Lower lobe of right lung (tissue), 2 donors: Measurements from ENCODE around the gene CCT8L2. TPM values are rescaled to one million over a fixed set of nuclear protein-coding genes. Genes with fewer than 3 reads are reported as not detected.
"Not testable (repeated sequence)": the region's sequence is repeated elsewhere in the genome, so short reads cannot be mapped to it uniquely, and the experiment has no call there.

Experiments used
- ATAC-seq, 2 donors: fragments of 200-7000 bp; cut with Tn5 transposase; one replicate each; pipeline ENCODE4 v1.9.1; 2020 to 2022; ENCODE audit warnings: mild to moderate bottlenecking in 2 of 2, moderate library complexity in 2 of 2
- DNase-seq: peaks from one replicate; pipeline ENCODE4 v3.0.0-alpha.2; 2020
- H3K27ac ChIP-seq: fragments of 200-600 bp; one replicate; pipeline ENCODE4 v1.8.0; 2022
- H3K27me3 ChIP-seq: fragments of 200-600 bp; one replicate; pipeline ENCODE4 v1.8.0; 2022; ENCODE audit warnings: low read depth
- H3K36me3 ChIP-seq: fragments of 200-600 bp; one replicate; pipeline ENCODE4 v1.8.0; 2022; ENCODE audit warnings: mild to moderate bottlenecking
- H3K4me1 ChIP-seq: fragments of 200-600 bp; one replicate; pipeline ENCODE4 v1.8.0; 2022
- H3K4me3 ChIP-seq: fragments of 200-600 bp; one replicate; pipeline ENCODE4 v1.8.0; 2022; ENCODE audit warnings: mild to moderate bottlenecking
- H3K9me3 ChIP-seq: fragments of 200-600 bp; one replicate; pipeline ENCODE4 v1.8.0; 2022
- intact Hi-C: fragments of 100-400 bp; cut with DNase I; formaldehyde crosslinking; loops from one replicate; pipeline ENCODE4 v1.11.0; 2022
- total RNA-seq: library from RNA; stranded (reverse); fragmentation: NEBNext Ultra II Directional; extraction: Animal tissue kit (Norgen Biotek cat#: 25700); gene quantifications from one replicate; pipeline ENCODE4 v1.2.1, GENCODE V29; 2021
- TF ChIP-seq, protein P1 (sequence below): fragments of 200-600 bp; IDR thresholded peaks from one replicate; pipeline ENCODE4 v1.8.0; 2022; ENCODE audit warnings: antibody characterized with exemption, mild to moderate bottlenecking
- donor health status: DM: no; HTN: yes; CAD: no; lungs with severe emphysema.

CCT8L2 gene
- total RNA-seq, 1 donor from 2014 or later: not detected

DNA sequence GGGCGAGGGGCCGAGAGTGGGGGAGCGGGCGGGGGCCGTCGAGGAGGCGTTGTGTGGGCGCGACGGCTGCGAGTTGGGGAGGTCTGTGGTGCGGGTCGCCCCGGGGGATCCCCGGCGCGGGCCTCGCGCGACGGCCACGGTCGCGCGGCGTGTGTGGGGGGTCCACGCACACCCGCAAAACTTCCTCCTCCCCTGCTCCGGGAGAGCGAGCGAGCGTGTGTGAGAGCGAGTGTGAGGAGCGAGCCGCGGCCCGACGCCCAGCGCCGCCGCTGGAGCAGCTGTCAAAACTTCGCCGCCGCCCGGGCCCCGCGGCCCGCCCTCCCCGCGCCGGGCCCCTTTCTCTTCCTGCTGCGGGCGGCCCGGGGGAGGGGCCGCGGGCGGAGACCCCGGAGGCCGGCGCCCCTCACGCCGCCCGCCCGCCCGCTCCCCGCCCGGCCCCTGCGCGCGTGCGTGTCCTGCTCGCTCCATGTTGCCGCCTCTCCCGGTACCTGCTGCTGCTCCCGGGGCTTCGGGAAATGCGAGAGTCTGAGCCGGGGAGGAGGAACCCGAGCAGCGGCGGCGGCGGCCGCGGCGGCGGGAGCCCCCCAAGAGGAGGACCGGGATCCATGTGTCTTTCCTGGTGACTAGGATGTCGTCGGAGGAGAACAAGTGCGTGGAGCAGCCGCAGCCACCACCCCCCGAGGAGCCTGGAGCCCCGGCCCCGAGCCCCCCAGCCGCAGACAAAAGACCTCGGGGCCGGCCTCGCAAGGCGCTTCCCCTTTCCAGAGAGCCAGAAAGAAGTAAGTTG is 9.0 kb upstream of the CCT8L2 start:
- ATAC-seq: peak; percentile 29 to 57
- H3K27ac ChIP-seq: peak overlapping the region; percentile 60

DNA sequence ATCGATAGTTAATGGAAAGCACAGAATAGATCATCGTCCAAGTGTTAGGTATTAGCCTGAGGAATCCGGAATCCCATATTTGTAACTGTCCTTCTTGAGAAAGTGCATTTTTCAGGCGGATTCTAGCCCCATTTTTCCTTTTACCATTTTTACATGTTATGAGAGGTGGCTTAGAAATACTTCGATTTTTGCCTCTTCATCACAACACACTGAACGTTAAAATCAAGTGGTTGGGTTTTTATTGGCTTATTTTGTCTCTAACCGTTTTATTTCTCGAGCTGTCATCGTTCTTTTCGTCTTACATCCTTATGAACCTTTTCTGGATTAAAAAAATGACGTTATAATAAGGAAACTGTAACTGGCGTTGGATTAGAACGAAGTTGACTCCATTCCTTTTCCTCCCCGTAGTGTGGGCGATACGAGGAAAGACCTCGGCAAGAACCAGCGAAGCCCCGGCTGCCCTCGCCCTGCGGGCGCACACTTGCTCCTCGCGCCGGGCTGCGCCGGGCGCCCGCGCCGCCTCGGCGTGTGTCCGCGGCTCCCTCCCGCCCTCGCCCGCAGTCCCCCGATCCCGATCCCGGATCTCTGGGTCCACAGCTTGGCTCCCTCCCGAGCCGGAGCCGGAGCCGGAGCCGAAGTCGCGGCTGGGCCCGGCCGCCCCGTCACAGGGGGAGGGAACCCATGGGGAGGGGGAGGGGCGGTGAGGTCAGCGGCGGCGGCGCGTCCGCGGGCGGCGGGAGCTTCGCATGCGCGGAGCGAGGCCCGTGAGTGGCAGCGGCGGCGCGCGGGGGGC is 8.2 kb upstream of the CCT8L2 start:
- H3K4me3 ChIP-seq: peak overlapping the region; percentile 48
- peak; percentile 80 for DNase-seq
- intact Hi-C loops, H3K9me3 ChIP-seq, H3K4me1 ChIP-seq, H3K36me3 ChIP-seq: not testable (repeated sequence)
- H3K27me3 ChIP-seq: peaks cover 50% of the 10 kb centered on the region
- peak; percentile 78 to 96 for ATAC-seq
- H3K27ac ChIP-seq: peak overlapping the region; percentile 46

More for the DNA sequence above, 9.0 kb upstream of the CCT8L2 start:
- H3K4me1 ChIP-seq: no peaks in the 10 kb centered on the region
- H3K27me3 ChIP-seq: peaks cover 45% of the 10 kb centered on the region
- no peaks in the 10 kb centered on the region for H3K36me3 ChIP-seq
- peak overlapping the region; percentile 48 for H3K4me3 ChIP-seq
- H3K9me3 ChIP-seq: no peaks in the 10 kb centered on the region
- TF ChIP-seq, protein P1, sequence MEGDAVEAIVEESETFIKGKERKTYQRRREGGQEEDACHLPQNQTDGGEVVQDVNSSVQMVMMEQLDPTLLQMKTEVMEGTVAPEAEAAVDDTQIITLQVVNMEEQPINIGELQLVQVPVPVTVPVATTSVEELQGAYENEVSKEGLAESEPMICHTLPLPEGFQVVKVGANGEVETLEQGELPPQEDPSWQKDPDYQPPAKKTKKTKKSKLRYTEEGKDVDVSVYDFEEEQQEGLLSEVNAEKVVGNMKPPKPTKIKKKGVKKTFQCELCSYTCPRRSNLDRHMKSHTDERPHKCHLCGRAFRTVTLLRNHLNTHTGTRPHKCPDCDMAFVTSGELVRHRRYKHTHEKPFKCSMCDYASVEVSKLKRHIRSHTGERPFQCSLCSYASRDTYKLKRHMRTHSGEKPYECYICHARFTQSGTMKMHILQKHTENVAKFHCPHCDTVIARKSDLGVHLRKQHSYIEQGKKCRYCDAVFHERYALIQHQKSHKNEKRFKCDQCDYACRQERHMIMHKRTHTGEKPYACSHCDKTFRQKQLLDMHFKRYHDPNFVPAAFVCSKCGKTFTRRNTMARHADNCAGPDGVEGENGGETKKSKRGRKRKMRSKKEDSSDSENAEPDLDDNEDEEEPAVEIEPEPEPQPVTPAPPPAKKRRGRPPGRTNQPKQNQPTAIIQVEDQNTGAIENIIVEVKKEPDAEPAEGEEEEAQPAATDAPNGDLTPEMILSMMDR: no peak
- intact Hi-C loops: no loop called here
- DNase-seq: peak; percentile 53

DNA sequence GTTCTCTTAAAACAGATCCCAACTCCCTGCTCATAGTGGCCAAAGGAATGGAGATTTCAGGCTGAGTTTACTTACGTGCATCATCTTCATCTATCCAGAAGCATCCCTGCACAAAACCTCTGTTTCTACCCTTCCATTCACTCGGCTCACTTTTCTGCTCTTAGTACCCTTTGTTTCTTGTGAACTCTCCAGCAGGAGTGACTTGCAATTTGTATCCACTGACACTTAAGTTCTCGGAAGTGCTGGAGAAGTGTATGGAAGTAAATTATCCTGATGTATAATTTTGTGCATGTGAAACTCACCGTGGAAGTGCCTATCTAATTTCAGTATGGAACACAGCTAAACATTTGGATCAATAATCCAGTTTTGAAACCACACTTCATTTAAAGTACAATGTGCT is 7.0 kb upstream of the CCT8L2 start:
- H3K27me3 ChIP-seq: peaks cover 49% of the 10 kb centered on the region
- intact Hi-C loops: not testable (repeated sequence)

DNA sequence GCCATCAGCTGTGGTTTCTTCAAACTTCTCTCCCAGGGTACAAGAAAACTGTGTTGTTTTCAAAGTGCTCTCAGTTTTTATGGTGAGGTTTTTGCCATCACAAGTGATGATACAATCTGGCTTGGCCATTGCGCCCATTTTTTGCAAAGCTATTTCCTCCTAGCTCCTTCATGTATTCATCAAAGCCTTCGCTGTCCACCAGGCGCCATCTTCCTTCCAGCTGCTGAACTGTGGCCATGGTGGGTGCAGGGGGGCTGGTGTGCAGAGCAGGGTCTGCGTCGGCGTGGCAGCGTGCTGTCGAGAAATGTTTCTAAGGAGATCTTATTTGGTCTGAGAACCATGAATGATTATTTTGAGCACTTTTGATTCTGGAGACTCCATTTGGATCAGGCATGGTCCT is 2.6 kb upstream of the CCT8L2 start:
- H3K36me3 ChIP-seq, H3K9me3 ChIP-seq, ATAC-seq, H3K27ac ChIP-seq, intact Hi-C loops, DNase-seq, H3K4me1 ChIP-seq, H3K4me3 ChIP-seq: not testable (repeated sequence)
- peaks cover 17% of the 10 kb centered on the region for H3K27me3 ChIP-seq

More for the DNA sequence above, 7.0 kb upstream of the CCT8L2 start:
- not testable (repeated sequence) for DNase-seq, H3K4me3 ChIP-seq, H3K9me3 ChIP-seq, H3K36me3 ChIP-seq, ATAC-seq, H3K27ac ChIP-seq, H3K4me1 ChIP-seq

DNA sequence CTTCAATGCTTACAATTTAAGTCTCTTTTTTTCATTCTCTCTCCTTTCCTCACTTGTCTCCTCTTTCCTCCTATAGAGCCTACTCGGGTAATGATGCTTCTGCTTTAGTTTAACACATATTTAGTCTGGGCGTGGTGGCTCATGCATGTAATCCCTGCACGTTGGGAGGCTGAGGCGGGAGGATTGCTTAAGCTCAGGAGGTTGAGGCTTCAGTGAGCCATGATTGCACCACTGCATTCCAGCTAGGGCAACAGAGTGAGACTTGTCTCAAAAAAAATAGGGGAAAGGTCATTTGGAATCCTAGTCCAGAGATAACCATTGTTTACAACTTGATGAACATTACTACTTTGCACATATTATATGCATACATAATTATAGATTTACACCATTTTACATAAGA is 1.4 kb upstream of the CCT8L2 start:
- no peak for DNase-seq
- Histone ChIP-seq H3K9me3 (no peaks in the 10 kb centered on the region), H3K27me3 (peaks cover 16% of the 10 kb centered on the region), H3K36me3 (no peaks in the 10 kb centered on the region), H3K4me1 (no peaks in the 10 kb centered on the region), H3K27ac (no peak overlapping the region), H3K4me3 (no peak overlapping the region)
- intact Hi-C loops: no loop called here
- ATAC-seq: no peak
- TF ChIP-seq, protein P1: no peak

DNA sequence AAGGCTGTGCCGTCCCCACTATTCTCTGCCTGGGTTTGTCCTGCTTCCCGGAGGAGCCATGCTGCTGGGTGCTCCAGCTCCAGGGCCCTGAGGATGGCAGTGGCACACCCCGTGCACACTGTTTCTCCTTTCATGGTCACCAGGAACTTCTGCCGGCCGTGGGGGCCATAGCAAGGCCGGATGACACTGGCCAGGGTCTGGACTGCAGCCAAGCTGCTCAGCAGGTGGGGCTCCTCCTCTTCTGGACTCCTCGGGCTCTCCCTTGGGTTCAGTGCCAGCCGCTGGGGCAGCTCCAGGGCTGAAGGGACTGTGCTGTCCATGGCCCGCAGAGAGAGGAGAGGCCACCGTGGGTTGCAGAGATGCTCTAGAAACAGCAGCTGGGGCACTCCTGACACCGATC is 379 bp downstream of the CCT8L2 start:
- H3K9me3 ChIP-seq, H3K36me3 ChIP-seq, H3K4me3 ChIP-seq, H3K4me1 ChIP-seq, DNase-seq, H3K27ac ChIP-seq, intact Hi-C loops, H3K27me3 ChIP-seq: not testable (repeated sequence)
- ATAC-seq: peak in 1 of 2 donors; percentile 45

DNA sequence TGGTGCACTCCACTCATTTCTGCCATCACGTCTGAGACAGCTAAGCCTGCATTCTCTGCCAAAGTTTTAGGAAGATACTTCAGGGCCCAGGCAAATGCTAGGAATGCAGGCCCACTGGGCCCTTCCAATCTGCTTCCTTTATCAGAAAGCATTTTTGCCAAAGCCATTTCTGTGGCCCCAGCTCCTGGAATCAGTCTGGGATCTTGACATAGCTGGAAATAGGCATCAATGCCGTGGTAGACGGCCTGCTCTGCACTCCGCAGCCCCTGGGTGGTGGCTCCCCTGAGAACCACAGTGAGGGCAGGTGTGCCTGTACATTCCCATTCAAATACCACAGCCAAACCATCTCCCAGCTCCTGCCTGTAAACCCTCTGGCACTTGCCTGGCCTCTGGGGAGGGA is 1.5 kb downstream of the CCT8L2 start:
- H3K27me3 ChIP-seq, H3K36me3 ChIP-seq, H3K4me1 ChIP-seq, ATAC-seq, H3K4me3 ChIP-seq, H3K27ac ChIP-seq, DNase-seq, intact Hi-C loops, H3K9me3 ChIP-seq: not testable (repeated sequence)

DNA sequence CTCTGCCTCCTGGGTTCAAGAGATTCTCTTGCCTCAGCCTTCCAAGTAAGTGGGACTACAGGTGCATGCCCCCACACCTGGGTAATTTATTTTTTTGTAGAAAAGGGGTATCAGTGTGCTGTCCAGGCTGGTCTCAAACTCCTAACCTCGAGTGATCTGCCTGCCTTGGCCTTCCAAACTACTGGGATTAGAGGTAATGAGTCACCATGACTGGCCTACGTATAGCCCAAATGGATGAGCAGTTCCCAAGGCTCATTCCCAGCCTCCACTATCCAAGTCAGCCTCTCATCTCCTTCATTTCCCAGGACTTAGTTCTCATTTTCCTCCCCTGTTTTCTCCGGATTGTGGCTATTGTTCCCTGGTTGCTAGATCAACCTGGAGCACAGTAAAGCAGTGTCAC is 5.6 kb downstream of the CCT8L2 start:
- intact Hi-C loops: no loop called here
- H3K4me3 ChIP-seq: no peak overlapping the region
- ATAC-seq: no peak
- H3K36me3 ChIP-seq: no peaks in the 10 kb centered on the region
- DNase-seq: no peak
- no peak overlapping the region for H3K27ac ChIP-seq
- H3K27me3 ChIP-seq: no peaks in the 10 kb centered on the region
- TF ChIP-seq, protein P1: no peak
- no peaks in the 10 kb centered on the region for H3K9me3 ChIP-seq
- H3K4me1 ChIP-seq: no peaks in the 10 kb centered on the region
